ENCODE measurements around the gene ZNHIT1.

Gene ZNHIT1

GRCh38 chr7:101234636-101235035 lies 16.7 kb downstream of the ZNHIT1 start:
- in situ Hi-C loops (cut with HindIII; ENCODE audit: low pct_unique_long_range_greater_than_20kb, low sequenced_read_pairs): no loop called here
- DNase-seq (ENCODE audit: low read depth in 1 of 2, low spot score in 1 of 2): no peak
- TF ChIP-seq JUND (IDR thresholded peaks at IDR 0.05; ENCODE audit: low read depth): no peak

- TF ChIP-seq JUND (IDR thresholded peaks at IDR 0.05; ENCODE audit: low read depth): no peak
- DNase-seq (ENCODE audit: low read depth in 1 of 2, low spot score in 1 of 2): no peak
Measured at GRCh38 chr7:101235050-101235449, 17.1 kb downstream of the ZNHIT1 start.

GRCh38 chr7:101235522-101235921 lies 17.6 kb downstream of the ZNHIT1 start:
- no peak for DNase-seq (ENCODE audit: low read depth in 1 of 2, low spot score in 1 of 2)
- in situ Hi-C loops (cut with HindIII; ENCODE audit: low pct_unique_long_range_greater_than_20kb, low sequenced_read_pairs): no loop called here

More at GRCh38 chr7:101235050-101235449, 17.1 kb downstream of the ZNHIT1 start:
- in situ Hi-C loops (cut with HindIII; ENCODE audit: low pct_unique_long_range_greater_than_20kb, low sequenced_read_pairs): no loop called here

GRCh38 chr7:101236292-101236835 lies 18.4 kb downstream of the ZNHIT1 start:
- no peak for DNase-seq (ENCODE audit: low read depth in 1 of 2, low spot score in 1 of 2)
- in situ Hi-C loops (cut with HindIII; ENCODE audit: low pct_unique_long_range_greater_than_20kb, low sequenced_read_pairs): no loop called here
- TF ChIP-seq JUND (IDR thresholded peaks at IDR 0.05; ENCODE audit: low read depth): no peak

More at GRCh38 chr7:101235522-101235921, 17.6 kb downstream of the ZNHIT1 start:
- TF ChIP-seq JUND (IDR thresholded peaks at IDR 0.05; ENCODE audit: low read depth): no peak

GRCh38 chr7:101237206-101238067 lies 19.5 kb downstream of the ZNHIT1 start, which contains the start of gene CLDN15:
Gene CLDN15 (minus strand): TSS chr7:101237802. CDS start chr7:101237581, 221 bp downstream.
- no peak for DNase-seq (ENCODE audit: low read depth in 1 of 2, low spot score in 1 of 2)
- in situ Hi-C loops (cut with HindIII; ENCODE audit: low pct_unique_long_range_greater_than_20kb, low sequenced_read_pairs): no loop called here

GRCh38 chr7:101238226-101239182 lies 20.5 kb downstream of the ZNHIT1 start:
- no peak for TF ChIP-seq JUND (IDR thresholded peaks at IDR 0.05; ENCODE audit: low read depth)
- in situ Hi-C loops (cut with HindIII; ENCODE audit: low pct_unique_long_range_greater_than_20kb, low sequenced_read_pairs): no loop called here
- DNase-seq (ENCODE audit: low read depth in 1 of 2, low spot score in 1 of 2): no peak

More at GRCh38 chr7:101237206-101238067, 19.5 kb downstream of the ZNHIT1 start, which contains the start of gene CLDN15:
- no peak for TF ChIP-seq JUND (IDR thresholded peaks at IDR 0.05; ENCODE audit: low read depth)

GRCh38 chr7:101239191-101239950 lies 21.4 kb downstream of the ZNHIT1 start:
- DNase-seq (ENCODE audit: low read depth in 1 of 2, low spot score in 1 of 2): no peak
- TF ChIP-seq JUND (IDR thresholded peaks at IDR 0.05; ENCODE audit: low read depth): no peak
- in situ Hi-C loops (cut with HindIII; ENCODE audit: low pct_unique_long_range_greater_than_20kb, low sequenced_read_pairs): no loop called here

GRCh38 chr7:101239951-101240220 lies 21.9 kb downstream of the ZNHIT1 start:
- no peak for DNase-seq (ENCODE audit: low read depth in 1 of 2, low spot score in 1 of 2)
- TF ChIP-seq JUND (IDR thresholded peaks at IDR 0.05; ENCODE audit: low read depth): no peak
- in situ Hi-C loops (cut with HindIII; ENCODE audit: low pct_unique_long_range_greater_than_20kb, low sequenced_read_pairs): no loop called here

GRCh38 chr7:101240226-101241014 lies 22.5 kb downstream of the ZNHIT1 start:
- TF ChIP-seq JUND (IDR thresholded peaks at IDR 0.05; ENCODE audit: low read depth): no peak
- DNase-seq (ENCODE audit: low read depth in 1 of 2, low spot score in 1 of 2): no peak
- in situ Hi-C loops (cut with HindIII; ENCODE audit: low pct_unique_long_range_greater_than_20kb, low sequenced_read_pairs): no loop called here

GRCh38 chr7:101241015-101241363 lies 23.0 kb downstream of the ZNHIT1 start:
- TF ChIP-seq JUND (IDR thresholded peaks at IDR 0.05; ENCODE audit: low read depth): no peak
- in situ Hi-C loops (cut with HindIII; ENCODE audit: low pct_unique_long_range_greater_than_20kb, low sequenced_read_pairs): no loop called here
- DNase-seq (ENCODE audit: low read depth in 1 of 2, low spot score in 1 of 2): no peak
